Ishikawa (cell line): ENCODE data around the gene RNASE2.

ENCODE experiments used
- RAD21 ChIP-seq: IDR thresholded peaks from 2 replicates; pipeline ENCODE4 v1.6.1; 2012; ENCODE audit warnings: low read depth
- TF ChIP-seq, protein P1 (sequence below): IDR thresholded peaks from 2 replicates; pipeline ENCODE4 v1.6.1; 2012; ENCODE audit warnings: low read depth, mild to moderate bottlenecking

DNA sequence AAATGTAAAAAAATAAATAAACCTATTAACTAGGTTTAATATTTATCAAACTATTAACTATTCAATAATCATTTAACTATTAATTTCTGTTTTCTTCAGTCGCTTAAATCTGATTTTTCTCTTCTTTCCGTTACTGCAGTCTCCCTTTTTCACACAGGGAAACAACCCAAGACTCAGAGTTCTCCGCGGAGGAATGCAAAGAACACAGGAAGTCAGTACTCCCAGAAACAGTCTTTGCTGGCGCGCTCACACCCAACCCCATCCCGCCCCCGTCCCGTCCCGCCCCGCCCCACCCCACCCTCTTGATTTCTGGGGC is 34.1 kb downstream of the RNASE2 start:
- TF ChIP-seq RAD21: no peak
- TF ChIP-seq, protein P1, sequence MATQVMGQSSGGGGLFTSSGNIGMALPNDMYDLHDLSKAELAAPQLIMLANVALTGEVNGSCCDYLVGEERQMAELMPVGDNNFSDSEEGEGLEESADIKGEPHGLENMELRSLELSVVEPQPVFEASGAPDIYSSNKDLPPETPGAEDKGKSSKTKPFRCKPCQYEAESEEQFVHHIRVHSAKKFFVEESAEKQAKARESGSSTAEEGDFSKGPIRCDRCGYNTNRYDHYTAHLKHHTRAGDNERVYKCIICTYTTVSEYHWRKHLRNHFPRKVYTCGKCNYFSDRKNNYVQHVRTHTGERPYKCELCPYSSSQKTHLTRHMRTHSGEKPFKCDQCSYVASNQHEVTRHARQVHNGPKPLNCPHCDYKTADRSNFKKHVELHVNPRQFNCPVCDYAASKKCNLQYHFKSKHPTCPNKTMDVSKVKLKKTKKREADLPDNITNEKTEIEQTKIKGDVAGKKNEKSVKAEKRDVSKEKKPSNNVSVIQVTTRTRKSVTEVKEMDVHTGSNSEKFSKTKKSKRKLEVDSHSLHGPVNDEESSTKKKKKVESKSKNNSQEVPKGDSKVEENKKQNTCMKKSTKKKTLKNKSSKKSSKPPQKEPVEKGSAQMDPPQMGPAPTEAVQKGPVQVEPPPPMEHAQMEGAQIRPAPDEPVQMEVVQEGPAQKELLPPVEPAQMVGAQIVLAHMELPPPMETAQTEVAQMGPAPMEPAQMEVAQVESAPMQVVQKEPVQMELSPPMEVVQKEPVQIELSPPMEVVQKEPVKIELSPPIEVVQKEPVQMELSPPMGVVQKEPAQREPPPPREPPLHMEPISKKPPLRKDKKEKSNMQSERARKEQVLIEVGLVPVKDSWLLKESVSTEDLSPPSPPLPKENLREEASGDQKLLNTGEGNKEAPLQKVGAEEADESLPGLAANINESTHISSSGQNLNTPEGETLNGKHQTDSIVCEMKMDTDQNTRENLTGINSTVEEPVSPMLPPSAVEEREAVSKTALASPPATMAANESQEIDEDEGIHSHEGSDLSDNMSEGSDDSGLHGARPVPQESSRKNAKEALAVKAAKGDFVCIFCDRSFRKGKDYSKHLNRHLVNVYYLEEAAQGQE: no peak
